HTR-8/SVneo (cell line): ENCODE data around the gene TP53BP1.

Experiments used
- DNase-seq: peaks from one replicate; pipeline ENCODE4 v3.0.0; 2011; ENCODE audit warnings: low spot score, mixed read lengths; ENCODE audit not compliant: insufficient read length
- FAIRE-seq: peaks from 2 replicates; lab custom pipeline; 2011; peaks lifted over from hg19 to GRCh38; lab: Jason Lieb, UNC

Gene TP53BP1

GRCh38 chr15:43492266-43492665, 690 bp downstream of the TP53BP1 start:
- no peak for FAIRE-seq
- no peak for DNase-seq

DNA sequence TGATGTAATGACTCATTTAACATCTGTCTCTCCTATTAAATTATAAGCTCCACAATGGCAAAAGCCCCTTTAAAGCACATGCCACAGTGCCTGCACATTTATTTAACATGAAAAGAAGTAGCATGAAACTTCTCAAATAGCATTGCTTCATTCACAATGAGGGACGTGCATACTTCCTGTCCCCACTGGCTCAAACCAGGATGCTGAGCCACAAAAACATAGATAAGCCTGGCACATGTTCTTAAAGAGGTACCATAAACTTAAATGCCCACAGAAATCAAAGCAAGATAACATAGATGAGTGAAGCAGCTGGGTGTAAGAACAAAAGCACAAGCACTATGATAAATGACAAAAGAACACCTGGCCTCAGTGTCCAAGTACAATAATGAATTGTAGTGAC, 3.8 kb downstream of the TP53BP1 start:
- no peak for DNase-seq
- FAIRE-seq = no peak

DNA sequence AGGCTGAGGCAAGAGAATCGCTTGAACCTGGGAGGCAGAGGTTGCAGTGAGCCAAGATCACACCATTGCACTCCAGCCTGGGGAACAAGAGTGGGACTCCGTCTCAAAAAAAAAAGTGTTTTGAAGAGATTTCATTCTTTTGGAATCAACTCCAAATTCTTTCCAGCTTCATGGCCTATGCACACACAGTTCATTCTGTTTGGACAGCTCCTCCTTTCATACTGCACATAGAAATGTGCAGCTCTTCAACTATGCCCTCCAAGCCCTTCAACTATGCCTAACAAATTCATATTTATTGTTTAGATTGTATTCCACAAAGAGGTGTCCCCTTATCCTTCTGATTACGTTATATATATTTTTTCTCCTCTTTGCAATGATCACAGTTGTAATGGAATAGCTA, 4.2 kb downstream of the TP53BP1 start:
- DNase-seq (no peak), FAIRE-seq (no peak)

DNA sequence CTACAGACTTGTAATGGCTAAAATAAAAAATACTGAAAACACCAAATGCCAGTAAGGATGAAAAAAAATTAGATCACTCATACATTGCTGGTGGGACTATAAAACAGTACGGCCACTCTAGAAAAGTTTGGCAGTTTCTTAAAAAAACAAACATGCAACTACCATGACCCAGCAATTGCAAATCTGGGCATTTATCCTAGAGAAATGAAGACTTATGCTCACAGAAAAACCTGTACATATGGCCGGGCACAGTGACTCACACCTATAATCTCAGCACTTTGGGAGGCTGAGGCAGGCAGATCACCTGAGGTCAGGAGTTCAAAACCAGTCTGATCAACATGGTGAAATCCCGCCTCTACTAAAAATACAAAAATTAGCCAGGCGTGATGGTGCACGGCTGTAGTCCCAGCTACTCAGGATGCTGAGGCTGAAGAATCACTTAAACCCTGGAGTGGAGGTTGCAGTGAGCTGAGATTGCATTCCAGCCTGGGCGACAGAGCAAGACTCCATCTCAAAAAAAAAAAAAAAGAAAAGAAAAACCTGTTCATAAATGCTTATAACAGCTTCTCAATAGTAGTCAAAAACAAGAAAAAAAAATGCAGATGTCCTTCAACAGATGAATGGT, 5.6 kb downstream of the TP53BP1 start:
- FAIRE-seq = no peak
- no peak for DNase-seq

- no peak for FAIRE-seq
- DNase-seq = no peak
These were observed 8.5 kb downstream of the TP53BP1 start for GRCh38 chr15:43484455-43484854.

GRCh38 chr15:43483297-43484128, 9.4 kb downstream of the TP53BP1 start:
- no peak for FAIRE-seq
- DNase-seq = no peak

DNA sequence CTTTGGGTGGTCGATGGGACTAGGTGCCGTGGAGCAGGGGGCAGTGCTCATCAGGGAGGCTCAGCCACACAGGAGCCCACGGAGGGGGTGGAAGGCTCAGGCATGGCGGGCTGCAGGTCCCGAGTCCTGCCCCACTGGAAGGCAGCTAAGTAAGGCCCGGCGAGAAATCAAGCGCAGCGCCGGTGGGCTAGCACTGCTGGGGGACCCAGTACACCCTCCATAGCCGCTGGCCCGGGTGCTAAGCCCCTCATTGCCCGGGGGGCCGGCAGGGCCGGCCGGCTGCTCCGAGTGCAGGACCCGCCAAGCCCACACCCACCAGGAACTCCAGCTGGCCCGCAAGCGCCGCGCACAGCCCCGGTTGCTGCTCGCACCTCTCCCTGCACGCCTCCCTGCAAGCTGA, 19.1 kb downstream of the TP53BP1 start:
- DNase-seq = no peak
- FAIRE-seq = no peak

DNA sequence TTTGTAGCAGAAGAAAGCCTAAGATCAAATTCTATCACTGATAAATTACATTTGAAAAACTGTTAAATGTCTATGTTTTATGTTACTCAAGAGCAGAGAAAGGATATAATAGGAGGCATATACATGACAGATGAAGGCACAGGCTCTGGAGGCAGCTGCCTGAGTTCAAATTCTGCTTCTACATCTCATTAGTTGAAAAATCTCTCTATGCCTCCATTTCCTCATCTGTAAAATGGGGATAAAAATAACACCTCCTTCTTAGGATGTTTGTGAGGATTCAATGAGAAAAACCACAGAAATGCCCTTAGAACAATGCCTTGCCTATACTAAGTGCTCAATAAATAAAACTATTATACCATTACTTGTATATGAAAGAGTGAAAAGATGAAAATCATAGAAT, 21.0 kb downstream of the TP53BP1 start:
- FAIRE-seq (no peak), DNase-seq (no peak)

DNA sequence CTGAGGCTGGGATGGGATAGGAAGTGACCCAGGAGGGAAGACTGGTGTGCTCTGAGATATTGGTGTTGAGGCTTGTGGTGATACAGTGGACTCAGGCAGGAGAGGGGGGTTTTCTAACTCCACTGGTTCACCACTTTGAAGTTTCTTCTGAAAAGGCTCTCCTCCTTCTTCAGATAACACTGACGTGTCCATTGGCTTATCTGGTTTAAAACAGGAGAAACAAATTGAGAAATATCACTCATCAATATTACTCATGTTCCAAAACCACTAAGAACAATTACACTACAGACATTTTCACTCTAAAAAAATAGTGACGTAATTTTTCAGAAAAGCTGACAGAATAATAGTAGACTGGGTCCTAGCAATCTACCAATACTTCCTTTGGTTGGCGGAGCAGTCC, 23.1 kb downstream of the TP53BP1 start:
- DNase-seq (no peak), FAIRE-seq (no peak)

GRCh38 chr15:43465100-43465499, 27.9 kb downstream of the TP53BP1 start:
- FAIRE-seq = no peak

DNA sequence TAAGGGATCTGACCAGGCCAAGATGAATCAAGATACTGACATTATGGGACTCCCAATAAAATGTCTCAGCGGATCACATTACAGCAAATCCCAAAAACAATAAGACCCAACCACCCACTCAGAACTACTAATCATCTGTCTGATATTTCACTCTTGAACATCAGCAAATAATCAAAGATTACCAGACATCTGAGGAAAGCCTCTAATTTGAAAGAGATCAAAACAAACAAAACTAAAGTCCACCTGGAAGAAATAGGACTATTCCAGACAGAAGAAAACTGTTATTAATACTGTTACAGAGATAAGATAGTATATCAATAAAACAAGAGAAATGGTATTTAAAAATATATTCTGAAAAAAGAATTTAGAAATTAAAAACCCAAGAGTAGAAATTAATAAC, 29.0 kb downstream of the TP53BP1 start:
- FAIRE-seq = no peak
- DNase-seq = no peak

More at GRCh38 chr15:43465100-43465499, 27.9 kb downstream of the TP53BP1 start:
- DNase-seq = no peak

- DNase-seq = no peak
- FAIRE-seq = no peak
These were observed 29.4 kb downstream of the TP53BP1 start for GRCh38 chr15:43463507-43463906.

GRCh38 chr15:43449981-43450380, 43.0 kb downstream of the TP53BP1 start:
- FAIRE-seq (no peak), DNase-seq (no peak)

DNA sequence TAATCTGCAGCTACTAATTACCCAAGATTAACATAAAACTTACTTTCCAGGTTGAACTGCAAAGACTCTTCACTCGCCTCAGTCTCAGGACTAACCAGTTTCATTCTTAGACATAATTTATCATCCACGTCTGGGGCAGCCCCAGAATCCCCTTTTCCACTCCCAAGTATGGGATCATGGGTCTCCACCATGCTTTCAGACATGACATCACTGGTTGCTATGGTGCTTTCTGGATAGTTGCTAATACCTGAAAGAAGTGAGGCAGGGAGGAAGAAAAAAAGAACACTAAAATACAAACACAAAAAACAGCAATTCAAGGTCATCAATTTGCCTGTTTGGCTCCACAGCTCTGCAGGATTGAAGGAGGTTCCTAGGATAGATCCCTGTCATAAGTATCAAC, 46.6 kb downstream of the TP53BP1 start:
- no peak for FAIRE-seq
- DNase-seq = no peak

- DNase-seq (peak; percentile 6), FAIRE-seq (no peak)
These were observed 51.6 kb downstream of the TP53BP1 start for GRCh38 chr15:43441316-43441715.

DNA sequence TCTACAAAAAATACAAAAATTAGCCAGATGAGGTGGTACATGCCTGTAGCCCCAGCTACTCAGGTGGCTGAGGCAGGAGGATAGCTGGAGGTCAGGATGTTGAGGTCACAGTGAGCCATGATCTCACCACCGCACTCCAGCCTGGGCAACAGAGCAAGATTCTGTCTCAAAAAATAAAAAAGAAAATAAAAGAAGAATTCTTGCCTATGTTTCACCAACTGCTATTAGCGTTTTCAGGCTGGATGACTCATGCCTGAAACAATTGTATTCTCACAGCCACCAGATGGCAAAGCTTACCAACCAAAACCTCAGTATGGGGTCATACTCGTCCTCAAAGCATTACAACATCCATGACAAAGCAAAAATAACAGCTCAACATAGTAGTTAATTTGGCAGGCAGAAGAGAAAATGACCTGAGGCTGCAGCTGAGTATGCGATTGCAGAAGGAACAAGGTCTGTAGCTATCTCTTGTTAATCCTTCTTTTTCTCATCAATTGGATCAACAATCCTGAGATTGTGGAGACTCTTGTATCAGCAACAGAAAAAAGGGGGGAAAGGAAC, 52.2 kb downstream of the TP53BP1 start:
- DNase-seq (peak; percentile 85), FAIRE-seq (peak; percentile 48)

DNA sequence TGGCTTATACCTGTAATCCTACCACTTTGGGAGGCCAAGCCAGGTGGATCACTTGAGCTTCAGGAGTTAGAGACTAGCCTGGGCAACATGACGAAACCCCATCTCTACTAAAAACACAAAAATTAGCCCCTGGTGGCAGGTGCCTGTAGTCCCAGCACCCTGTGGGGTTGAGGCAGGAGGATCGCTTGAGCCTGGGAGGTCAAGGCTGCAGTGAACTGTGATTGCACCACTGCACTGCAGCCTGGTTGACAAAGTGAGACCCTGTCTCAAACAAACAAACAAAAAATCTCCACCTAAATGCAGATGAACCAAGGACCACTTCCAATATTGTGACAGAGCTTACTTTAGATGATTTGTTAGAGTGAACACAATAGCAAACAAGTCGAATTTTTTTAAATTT, 53.7 kb downstream of the TP53BP1 start:
- FAIRE-seq (no peak), DNase-seq (no peak)

- DNase-seq = no peak
- FAIRE-seq = no peak
These were observed 56.6 kb downstream of the TP53BP1 start for GRCh38 chr15:43436395-43436794.

GRCh38 chr15:43434446-43434845, 58.5 kb downstream of the TP53BP1 start:
- no peak for DNase-seq
- no peak for FAIRE-seq

DNA sequence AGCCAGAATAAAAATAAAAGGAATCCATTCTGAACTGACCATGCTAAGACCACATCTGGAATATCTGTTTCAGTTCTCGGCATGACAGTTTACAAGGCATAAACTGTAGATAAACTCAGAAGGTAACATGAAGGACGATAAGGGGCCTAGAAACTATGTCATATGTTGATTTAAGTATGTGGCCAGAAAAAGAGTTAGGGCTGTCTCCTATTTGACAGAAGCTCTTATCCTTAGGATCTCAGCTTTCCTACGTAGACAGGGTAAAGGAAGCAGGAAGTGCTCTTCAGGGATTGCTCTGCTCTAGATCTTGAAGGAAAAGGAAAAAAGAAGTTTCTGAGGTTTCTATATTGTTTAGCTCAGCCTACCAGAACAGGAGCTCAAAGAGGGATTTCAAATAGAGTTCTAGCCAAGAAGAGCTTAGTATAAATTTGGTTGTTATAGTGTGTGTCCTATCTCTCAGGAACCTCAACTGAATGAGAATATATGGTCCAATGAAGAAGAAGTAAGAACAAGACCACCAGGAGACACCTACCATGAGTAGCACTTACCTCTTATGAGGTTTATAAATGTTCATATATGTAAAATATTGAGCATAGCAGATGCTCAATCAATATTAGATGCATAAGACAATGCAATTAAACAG, 59.2 kb downstream of the TP53BP1 start:
- FAIRE-seq (no peak), DNase-seq (no peak)

GRCh38 chr15:43433165-43433564, 59.8 kb downstream of the TP53BP1 start:
- no peak for DNase-seq
- no peak for FAIRE-seq
